ENCODE measurements around the gene PRTFDC1.

The PRTFDC1 gene

GRCh38 chr10:24981161-24981710 is 28.8 kb upstream of the PRTFDC1 start:
- Histone ChIP-seq H4K20me1 (ENCODE audit: insufficient read depth, low read length) (no peaks in the 10 kb centered on the region), H3K9me2 (replicated peaks; ENCODE audit: insufficient read depth, low read length) (no peaks in the 10 kb centered on the region), H3F3A (ENCODE audit: insufficient read depth, low read length) (no peaks in the 10 kb centered on the region; the same call in 1 of the 2 replicates), H3K4me1 (ENCODE audit: low read length) (peaks cover 11% of the 10 kb centered on the region), H3K9me3 (replicated peaks; ENCODE audit: insufficient read depth, low read length) (no peaks in the 10 kb centered on the region), H3K27me3 (replicated peaks; ENCODE audit: insufficient read depth, low read length) (no peaks in the 10 kb centered on the region), H3K79me2 (ENCODE audit: low read length) (no peaks in the 10 kb centered on the region), H3K9ac (ENCODE audit: low read length) (no peak overlapping the region), H3K36me3 (replicated peaks; ENCODE audit: insufficient read depth, low read length) (no peaks in the 10 kb centered on the region), H2AFZ (ENCODE audit: low read length) (no peak overlapping the region), H3K4me2 (ENCODE audit: low read depth, low read length) (no peak overlapping the region), H3K27ac (ENCODE audit: low read length) (no peak overlapping the region), H3K4me3 (ENCODE audit: low read length) (no peak overlapping the region)
- TF ChIP-seq EZH2phosphoT487 (IDR thresholded peaks at IDR 0.05; ENCODE audit: low read length), result no peak
- TF ChIP-seq, protein P1, sequence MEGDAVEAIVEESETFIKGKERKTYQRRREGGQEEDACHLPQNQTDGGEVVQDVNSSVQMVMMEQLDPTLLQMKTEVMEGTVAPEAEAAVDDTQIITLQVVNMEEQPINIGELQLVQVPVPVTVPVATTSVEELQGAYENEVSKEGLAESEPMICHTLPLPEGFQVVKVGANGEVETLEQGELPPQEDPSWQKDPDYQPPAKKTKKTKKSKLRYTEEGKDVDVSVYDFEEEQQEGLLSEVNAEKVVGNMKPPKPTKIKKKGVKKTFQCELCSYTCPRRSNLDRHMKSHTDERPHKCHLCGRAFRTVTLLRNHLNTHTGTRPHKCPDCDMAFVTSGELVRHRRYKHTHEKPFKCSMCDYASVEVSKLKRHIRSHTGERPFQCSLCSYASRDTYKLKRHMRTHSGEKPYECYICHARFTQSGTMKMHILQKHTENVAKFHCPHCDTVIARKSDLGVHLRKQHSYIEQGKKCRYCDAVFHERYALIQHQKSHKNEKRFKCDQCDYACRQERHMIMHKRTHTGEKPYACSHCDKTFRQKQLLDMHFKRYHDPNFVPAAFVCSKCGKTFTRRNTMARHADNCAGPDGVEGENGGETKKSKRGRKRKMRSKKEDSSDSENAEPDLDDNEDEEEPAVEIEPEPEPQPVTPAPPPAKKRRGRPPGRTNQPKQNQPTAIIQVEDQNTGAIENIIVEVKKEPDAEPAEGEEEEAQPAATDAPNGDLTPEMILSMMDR (IDR thresholded peaks at IDR 0.05; ENCODE audit: low read length), result no peak
- TF ChIP-seq EZH2 (optimal IDR thresholded peaks at IDR 0.05; ENCODE audit: low read depth, low read length), result no peak
- no peak for DNase-seq

DNA sequence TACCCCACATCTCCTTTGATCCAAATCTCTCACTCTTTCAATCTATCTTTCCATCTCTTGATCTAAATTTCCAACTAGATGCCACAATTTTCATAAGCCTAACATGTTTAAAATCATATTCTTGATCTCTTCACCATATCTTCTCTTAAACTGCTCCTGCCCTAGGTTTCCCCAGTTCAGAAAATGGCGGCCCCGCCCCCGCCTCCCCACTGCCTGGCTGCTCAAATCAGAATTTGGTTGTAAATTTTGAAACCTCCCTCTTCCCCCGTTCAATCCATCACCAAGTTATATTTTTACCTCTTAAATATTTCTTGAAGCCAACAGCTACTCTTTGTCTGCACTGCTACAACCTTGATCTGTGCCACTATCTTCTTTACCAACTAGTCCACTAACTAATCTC is 27.3 kb upstream of the PRTFDC1 start:
- TF ChIP-seq EZH2phosphoT487 (IDR thresholded peaks at IDR 0.05; ENCODE audit: low read length) (no peak), EZH2 (optimal IDR thresholded peaks at IDR 0.05; ENCODE audit: low read depth, low read length) (no peak)
- TF ChIP-seq, protein P1 (IDR thresholded peaks at IDR 0.05; ENCODE audit: low read length), result no peak
- Histone ChIP-seq H3K4me3 (ENCODE audit: low read length) (no peak overlapping the region), H3K9me2 (replicated peaks; ENCODE audit: insufficient read depth, low read length) (no peaks in the 10 kb centered on the region), H3K27me3 (replicated peaks; ENCODE audit: insufficient read depth, low read length) (no peaks in the 10 kb centered on the region), H2AFZ (ENCODE audit: low read length) (no peak overlapping the region), H3K9me3 (replicated peaks; ENCODE audit: insufficient read depth, low read length) (no peaks in the 10 kb centered on the region), H3K4me2 (ENCODE audit: low read depth, low read length) (no peak overlapping the region), H3K27ac (ENCODE audit: low read length) (no peak overlapping the region), H3K79me2 (ENCODE audit: low read length) (no peaks in the 10 kb centered on the region), H3K4me1 (ENCODE audit: low read length) (peaks cover 11% of the 10 kb centered on the region), H4K20me1 (ENCODE audit: insufficient read depth, low read length) (no peaks in the 10 kb centered on the region), H3F3A (ENCODE audit: insufficient read depth, low read length) (no peaks in the 10 kb centered on the region; the same call in 1 of the 2 replicates), H3K36me3 (replicated peaks; ENCODE audit: insufficient read depth, low read length) (no peaks in the 10 kb centered on the region), H3K9ac (ENCODE audit: low read length) (no peak overlapping the region)
- DNase-seq, result no peak

DNA sequence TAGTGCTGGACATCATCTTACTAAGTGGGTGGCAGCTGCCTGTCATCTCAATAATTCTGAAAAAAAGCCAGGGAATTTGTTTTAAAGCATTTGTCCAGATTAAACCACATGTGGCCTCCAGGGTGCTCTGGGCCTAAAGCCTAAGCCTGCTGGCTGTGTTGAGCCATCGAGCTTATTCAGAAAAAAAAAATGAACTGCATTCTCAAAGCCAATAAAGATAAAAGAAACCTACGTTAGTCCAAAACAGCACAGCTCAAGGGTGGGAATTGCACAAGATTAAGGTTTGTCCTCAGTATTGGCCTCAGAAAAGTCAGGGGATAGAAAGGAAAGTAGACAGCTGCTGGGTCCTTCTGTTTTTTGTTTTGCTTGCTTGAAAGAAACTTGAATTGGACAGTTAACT is 22.6 kb upstream of the PRTFDC1 start:
- H3K79me2 ChIP-seq (ENCODE audit: low read length), result no peaks in the 10 kb centered on the region
- no peak overlapping the region for H2AFZ ChIP-seq (ENCODE audit: low read length)
- no peaks in the 10 kb centered on the region for H3K9me2 ChIP-seq (replicated peaks; ENCODE audit: insufficient read depth, low read length)
- no peak overlapping the region for H3K4me3 ChIP-seq (ENCODE audit: low read length)
- no peaks in the 10 kb centered on the region for H3K9me3 ChIP-seq (replicated peaks; ENCODE audit: insufficient read depth, low read length)
- TF ChIP-seq EZH2 (optimal IDR thresholded peaks at IDR 0.05; ENCODE audit: low read depth, low read length) (no peak), EZH2phosphoT487 (IDR thresholded peaks at IDR 0.05; ENCODE audit: low read length) (no peak)
- TF ChIP-seq, protein P1 (IDR thresholded peaks at IDR 0.05; ENCODE audit: low read length), result no peak
- H3K9ac ChIP-seq (ENCODE audit: low read length), result no peak overlapping the region
- H3K36me3 ChIP-seq (replicated peaks; ENCODE audit: insufficient read depth, low read length), result no peaks in the 10 kb centered on the region
- H3K27ac ChIP-seq (ENCODE audit: low read length), result no peak overlapping the region
- no peak for DNase-seq
- H3F3A ChIP-seq (ENCODE audit: insufficient read depth, low read length), result no peaks in the 10 kb centered on the region
- H3K27me3 ChIP-seq (replicated peaks; ENCODE audit: insufficient read depth, low read length), result no peaks in the 10 kb centered on the region
- no peaks in the 10 kb centered on the region for H4K20me1 ChIP-seq (ENCODE audit: insufficient read depth, low read length)
- no peak overlapping the region for H3K4me2 ChIP-seq (ENCODE audit: low read depth, low read length)
- peaks cover 7% of the 10 kb centered on the region; the same call in 1 of the 2 replicates for H3K4me1 ChIP-seq (ENCODE audit: low read length)
